HepG2 (cell line): Measurements from ENCODE around the gene MAML1. TPM values are rescaled to one million over a fixed set of nuclear protein-coding genes. Genes with fewer than 3 reads are reported as not detected.

Experiments used
- ATAC-seq: fragments of 200-7000 bp; cut with Tn5 transposase; 3 replicates; pipeline ENCODE4 v1.9.1; 2020; ENCODE audit warnings: mild to moderate bottlenecking, moderate library complexity
- BruUV-seq: library from RNA; stranded (reverse); fragments of 400-500 nt; replicated peaks from 2 replicates; lab custom pipeline; 2021; lab: Mats Ljungman, UMichigan
- CTCF ChIA-PET: fragments of 300-600 bp; formaldehyde crosslinking; extraction: SDS; loops from one replicate; lab custom pipeline; 2021; ENCODE audit warnings: low total read pairs, inconsistent platforms, low intra/inter-chr PET ratio; lab: Yijun Ruan, JAX
- POLR2A ChIA-PET: fragments of 350-600 bp; sonication (Branson Sonifier 250); formaldehyde crosslinking; loops from one replicate; lab custom pipeline; 2020; ENCODE audit warnings: antibody characterized with exemption, inconsistent platforms; lab: Yijun Ruan, JAX
- DNase-seq: peaks from one replicate; pipeline ENCODE4 v3.0.0-alpha.2; 2015; ENCODE audit warnings: low spot score
- FAIRE-seq: peaks from 3 replicates; lab custom pipeline; 2011; peaks lifted over from hg19 to GRCh38; lab: Jason Lieb, UNC
- H2AFZ ChIP-seq: one replicate; pipeline ENCODE4 v1.6.1; 2011; ENCODE audit warnings: low read length, inconsistent platforms
- H3K27ac ChIP-seq: fragments of 300-600 bp; 3 replicates; pipeline ENCODE4 v1.8.0; 2011; ENCODE audit warnings: mixed run types, mild to moderate bottlenecking, mixed read lengths, low read length, inconsistent platforms; ENCODE audit not compliant: insufficient read depth; ENCODE audit errors: extremely low read length
- H3K27me3 ChIP-seq, 2 experiments: fragments of 200-600 bp in 1 of 2; 2 replicates in 1 of 2; 3 replicates in 1 of 2; pipeline versions ENCODE4 v1.6.0 to v1.8.0; 2011; ENCODE audit warnings: low read length in 2 of 2, mild to moderate bottlenecking in 2 of 2, moderate library complexity in 2 of 2, inconsistent platforms in 1 of 2; ENCODE audit not compliant: insufficient read depth in 2 of 2, control insufficient read depth in 1 of 2
- H3K36me3 ChIP-seq, 2 experiments: fragments of 200-600 bp in 1 of 2; replicated peaks in 1 of 2; 2 replicates in 1 of 2; 3 replicates in 1 of 2; pipeline versions ENCODE4 v1.5.1 to v1.8.0; 2011; ENCODE audit warnings: low read length in 2 of 2, inconsistent platforms in 1 of 2; ENCODE audit not compliant: insufficient read depth in 2 of 2, control insufficient read depth in 1 of 2
- H3K4me1 ChIP-seq: 2 replicates; pipeline ENCODE4 v1.5.1; 2012; ENCODE audit warnings: low read length, inconsistent platforms; ENCODE audit not compliant: insufficient read depth
- H3K4me2 ChIP-seq: 2 replicates; pipeline ENCODE4 v1.6.0; 2011; ENCODE audit warnings: low read depth, low read length, inconsistent platforms
- H3K4me3 ChIP-seq, 3 experiments: fragments of 200-600 bp in 1 of 3; sonication (generic), shearing (Covaris generic) in 1 of 3; replicated peaks in 1 of 3; 2 replicates each; pipeline ENCODE4 v1.5.1; 2011 to 2016; ENCODE audit warnings: low read length in 3 of 3, inconsistent platforms in 2 of 3, low read depth in 2 of 3, mild to moderate bottlenecking in 2 of 3, control low read depth in 1 of 3, mixed read lengths in 1 of 3; ENCODE audit not compliant: insufficient read depth in 1 of 3
- H3K79me2 ChIP-seq: one replicate; pipeline ENCODE4 v1.6.1; 2011; ENCODE audit warnings: low read length, inconsistent platforms; ENCODE audit not compliant: insufficient read depth
- H3K9ac ChIP-seq: 2 replicates; pipeline ENCODE4 v1.6.0; 2011; ENCODE audit warnings: mild to moderate bottlenecking, low read depth, low read length, inconsistent platforms; ENCODE audit not compliant: insufficient read depth
- H3K9me3 ChIP-seq: 2 replicates; pipeline ENCODE4 v1.5.1; 2012; ENCODE audit warnings: mild to moderate bottlenecking, low read length
- H4K20me1 ChIP-seq: 2 replicates; pipeline ENCODE4 v1.6.0; 2011; ENCODE audit warnings: inconsistent platforms, mild to moderate bottlenecking, low read length, moderate library complexity; ENCODE audit not compliant: insufficient read depth
- DNMT3B ChIP-seq: conservative IDR thresholded peaks from 2 replicates; pipeline ENCODE4 v1.6.1; 2016; ENCODE audit warnings: missing biosample characterization, control low read depth
- EP300 ChIP-seq, 3 experiments: sonication (generic) in 1 of 3; formaldehyde crosslinking in 1 of 3; IDR thresholded peaks; 2 replicates each; pipeline versions ENCODE4 v1.5.1 to v1.6.1; 2011 to 2020; ENCODE audit warnings: low read depth in 2 of 3, low read length in 2 of 3, borderline replicate concordance in 1 of 3, improper control_type of control experiment in 1 of 3, mild to moderate bottlenecking in 1 of 3, missing genetic modification reagents in 1 of 3, moderate library complexity in 1 of 3
- GFI1 ChIP-seq: sonication (generic); formaldehyde crosslinking; IDR thresholded peaks from 2 replicates; pipeline ENCODE4 v1.5.0; 2020; ENCODE audit warnings: missing genetic modification reagents, mild to moderate bottlenecking, borderline replicate concordance
- ISX ChIP-seq: sonication (generic); formaldehyde crosslinking; conservative IDR thresholded peaks from 2 replicates; pipeline ENCODE4 v1.5.0; 2020; ENCODE audit warnings: missing genetic modification reagents
- KDM5B ChIP-seq: sonication (generic); formaldehyde crosslinking; IDR thresholded peaks from 2 replicates; pipeline ENCODE4 v1.4.0; 2020; ENCODE audit warnings: missing genetic modification reagents, mild to moderate bottlenecking, borderline replicate concordance
- NKX3-1 ChIP-seq: sonication (generic); formaldehyde crosslinking; IDR thresholded peaks from 2 replicates; pipeline ENCODE4 v1.5.0; 2020; ENCODE audit warnings: missing genetic modification reagents
- PBX2 ChIP-seq: IDR thresholded peaks from 2 replicates; pipeline ENCODE4 v1.6.1; 2016; ENCODE audit warnings: control low read depth
- RBAK ChIP-seq: sonication (generic); formaldehyde crosslinking; IDR thresholded peaks from 2 replicates; pipeline ENCODE4 v1.5.1; 2020; ENCODE audit warnings: mild to moderate bottlenecking, missing genetic modification reagents
- RNF219 ChIP-seq: sonication (generic); formaldehyde crosslinking; IDR thresholded peaks from 2 replicates; pipeline ENCODE4 v1.5.0; 2020; ENCODE audit warnings: mild to moderate bottlenecking, missing genetic modification reagents
- SIX4 ChIP-seq: sonication (generic); formaldehyde crosslinking; IDR thresholded peaks from 2 replicates; pipeline ENCODE4 v1.4.0; 2020; ENCODE audit warnings: missing genetic modification reagents
- SPEN ChIP-seq: sonication (generic); formaldehyde crosslinking; IDR thresholded peaks from 2 replicates; pipeline ENCODE4 v1.5.1; 2020; ENCODE audit warnings: low read depth, mild to moderate bottlenecking, missing genetic modification reagents
- TARDBP ChIP-seq: sonication (generic); formaldehyde crosslinking; IDR thresholded peaks from 2 replicates; pipeline ENCODE4 v1.8.0; 2022; ENCODE audit warnings: mild to moderate bottlenecking, missing genetic modification reagents
- ZNF547 ChIP-seq: sonication (generic); formaldehyde crosslinking; IDR thresholded peaks from 2 replicates; pipeline ENCODE4 v1.5.1; 2020; ENCODE audit warnings: mild to moderate bottlenecking, missing genetic modification reagents
- ZNF761 ChIP-seq: sonication (generic); formaldehyde crosslinking; conservative IDR thresholded peaks from 2 replicates; pipeline ENCODE4 v1.4.0; 2020; ENCODE audit warnings: mild to moderate bottlenecking, missing genetic modification reagents
- ZNF83 ChIP-seq: sonication (generic); formaldehyde crosslinking; IDR thresholded peaks from 2 replicates; pipeline ENCODE4 v1.4.0; 2020; ENCODE audit warnings: missing genetic modification reagents, mild to moderate bottlenecking, borderline replicate concordance
- ZNF850 ChIP-seq: sonication (generic); formaldehyde crosslinking; conservative IDR thresholded peaks from 2 replicates; pipeline ENCODE4 v1.9.0; 2021; ENCODE audit warnings: mild to moderate bottlenecking, missing genetic modification reagents
- WGBS: methylation state at CpG from one replicate; pipeline ENCODE4 v1.1.6; 2017; ENCODE audit warnings: low lambda C conversion rate; 5-methylcytosine and 5-hydroxymethylcytosine counted together
- in situ Hi-C: cut with HindIII; loops from 2 replicates; pipeline ENCODE4 v1.10.0; 2017; ENCODE audit warnings: low pct_unique_long_range_greater_than_20kb; ENCODE audit not compliant: extremely low pct_ligation_motif_present
- intact Hi-C: fragments of 100-400 bp; cut with micrococcal nuclease; formaldehyde crosslinking; loops from one replicate; pipeline ENCODE4 v1.10.0; 2022; ENCODE audit not compliant: unreplicated experiment
- polyA plus RNA-seq, 8 experiments: library from polyadenylated mRNA; depleted of rRNA in 3 of 8; stranded (reverse) in 7 of 8; unstranded in 1 of 8; fragments of >200 nt; fragmentation: Illumina TruSeq in 4 of 8; extraction: Trizol in 4 of 8; gene quantifications; 2 replicates each; pipeline versions ENCODE4 v1.2.1 to v1.2.3, GENCODE V29; 2011 to 2016; ENCODE audit warnings: low read depth in 4 of 8, missing spikeins in 1 of 8, mixed read lengths in 1 of 8; ENCODE audit not compliant: insufficient read depth in 1 of 8
- total RNA-seq, 5 experiments: library from RNA; depleted of rRNA; stranded (reverse); fragments of >200 nt; fragmentation: Illumina TruSeq; extraction: Trizol; gene quantifications; 2 replicates each; pipeline ENCODE4 v1.2.3, GENCODE V29; 2016; ENCODE audit warnings: low read depth in 1 of 5
- TF ChIP-seq, protein P1 (sequence below): fragments of 450-650 bp; IDR thresholded peaks from 2 replicates; pipeline ENCODE4 v1.6.1; 2016

The MAML1 gene
- total and polyA plus RNA-seq, 2 of the 13 experiments (the other 11 are each of a cell fraction or from before 2014, with no cell fraction given), result 10.0 to 10.8 TPM

DNA sequence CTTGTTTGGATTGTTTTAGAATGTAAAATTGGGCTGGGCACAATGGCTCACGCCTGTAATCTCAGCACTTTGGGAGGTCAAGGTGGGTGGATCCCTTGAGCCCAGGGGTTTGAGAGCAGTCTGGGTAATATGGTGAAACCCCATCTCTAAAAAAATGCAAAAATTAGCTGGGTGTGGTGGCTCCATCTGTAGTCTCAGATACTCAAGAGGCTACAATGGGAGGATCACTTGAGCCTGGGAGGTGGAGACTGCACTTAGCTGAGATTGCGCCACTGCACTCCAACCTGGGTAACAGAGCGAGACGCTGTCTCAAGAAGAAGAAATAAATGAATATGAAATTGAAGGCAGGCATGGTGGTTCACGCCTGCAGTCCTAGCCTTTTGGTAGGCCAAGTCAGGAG lies 21.3 kb downstream of the MAML1 start:
- no peaks in the 10 kb centered on the region for H3K9me3 ChIP-seq
- TF ChIP-seq GFI1 (no peak), NKX3-1 (no peak), PBX2 (CRISPR knock-in tag) (no peak), TARDBP (CRISPR knock-in tag) (no peak), KDM5B (CRISPR knock-in tag) (no peak), ZNF547 (CRISPR knock-in tag) (no peak), SIX4 (CRISPR knock-in tag) (no peak), ZNF83 (CRISPR knock-in tag) (no peak), RBAK (CRISPR knock-in tag) (no peak), SPEN (no peak), ISX (CRISPR knock-in tag) (no peak), EP300 (IDR thresholded peaks at IDR 0.05; ENCODE audit: low read depth in 2 of 2, low read length in 2 of 2) (no peak), EP300 (CRISPR knock-in tag; IDR thresholded peaks at IDR 0.05; ENCODE audit: borderline replicate concordance) (no peak), DNMT3B (CRISPR knock-in tag) (no peak), RNF219 (CRISPR knock-in tag) (no peak), ZNF761 (no peak), ZNF850 (CRISPR knock-in tag) (no peak)
- TF ChIP-seq, protein P1, sequence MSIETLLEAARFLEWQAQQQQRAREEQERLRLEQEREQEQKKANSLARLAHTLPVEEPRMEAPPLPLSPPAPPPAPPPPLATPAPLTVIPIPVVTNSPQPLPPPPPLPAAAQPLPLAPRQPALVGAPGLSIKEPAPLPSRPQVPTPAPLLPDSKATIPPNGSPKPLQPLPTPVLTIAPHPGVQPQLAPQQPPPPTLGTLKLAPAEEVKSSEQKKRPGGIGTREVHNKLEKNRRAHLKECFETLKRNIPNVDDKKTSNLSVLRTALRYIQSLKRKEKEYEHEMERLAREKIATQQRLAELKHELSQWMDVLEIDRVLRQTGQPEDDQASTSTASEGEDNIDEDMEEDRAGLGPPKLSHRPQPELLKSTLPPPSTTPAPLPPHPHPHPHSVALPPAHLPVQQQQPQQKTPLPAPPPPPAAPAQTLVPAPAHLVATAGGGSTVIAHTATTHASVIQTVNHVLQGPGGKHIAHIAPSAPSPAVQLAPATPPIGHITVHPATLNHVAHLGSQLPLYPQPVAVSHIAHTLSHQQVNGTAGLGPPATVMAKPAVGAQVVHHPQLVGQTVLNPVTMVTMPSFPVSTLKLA, result no peak
- TF ChIP-seq, all 625 proteins: peak for 0
- peak overlapping the region; percentile 68; the same call in 1 of the 2 replicates for H3K4me2 ChIP-seq
- FAIRE-seq (no peak), ATAC-seq (no peak), DNase-seq (no peak)
- H4K20me1 ChIP-seq, result peaks cover 12% of the 10 kb centered on the region
- peaks cover 45% of the 10 kb centered on the region for H3K4me1 ChIP-seq
- intact Hi-C loops, result no loop called here
- no peak overlapping the region for H3K9ac ChIP-seq
- ChIA-PET POLR2A (interaction anchor here (0.6 to 2.3 kb wide), 4 partner anchors 9 to 67 kb away, joined by 3 to 21 read pairs (median 4); partner anchors contain the start of genes MAML1 and SQSTM1), CTCF (no interaction called here)
- H3K27ac ChIP-seq, result peak overlapping the region; percentile 72
- H3K36me3 ChIP-seq, result peaks cover 5 to 14% of the 10 kb centered on the region in 2 experiments; a peak in 2 of 5 replicates
- no TSS peak for BruUV-seq
- no peaks in the 10 kb centered on the region for H3K27me3 ChIP-seq
- H2AFZ ChIP-seq, result no peak overlapping the region
- WGBS, result 96% methylated on average over 5 of the region's 5 CpGs
- peaks cover 81% of the 10 kb centered on the region for H3K79me2 ChIP-seq
- no peak overlapping the region for H3K4me3 ChIP-seq
- in situ Hi-C loops, result loop anchor here (25.0 kb wide), 1 partner anchor 333 kb away; no protein-coding TSS in a partner anchor
